Measurements from ENCODE around the gene MAML2.

DNA sequence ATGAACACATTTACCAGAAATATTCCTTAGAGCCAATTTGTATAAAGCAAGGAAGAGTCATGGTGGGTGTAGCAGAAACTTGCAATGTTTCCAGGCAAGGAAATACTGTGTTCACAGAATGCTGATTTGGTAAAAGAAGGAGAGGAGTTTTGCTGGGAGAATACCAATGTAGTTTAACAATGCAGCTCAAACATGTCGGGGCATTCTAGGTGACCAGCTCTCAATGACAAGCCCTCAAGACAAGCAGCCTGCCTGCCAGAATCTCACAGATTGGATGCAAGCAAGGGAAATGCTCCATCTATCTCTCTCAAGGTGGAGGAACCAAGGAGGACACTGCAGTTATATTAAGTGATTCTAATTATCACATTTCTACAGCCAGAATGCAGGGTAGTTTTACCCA, 190.4 kb downstream of the MAML2 start:
- TF ChIP-seq, protein P1, sequence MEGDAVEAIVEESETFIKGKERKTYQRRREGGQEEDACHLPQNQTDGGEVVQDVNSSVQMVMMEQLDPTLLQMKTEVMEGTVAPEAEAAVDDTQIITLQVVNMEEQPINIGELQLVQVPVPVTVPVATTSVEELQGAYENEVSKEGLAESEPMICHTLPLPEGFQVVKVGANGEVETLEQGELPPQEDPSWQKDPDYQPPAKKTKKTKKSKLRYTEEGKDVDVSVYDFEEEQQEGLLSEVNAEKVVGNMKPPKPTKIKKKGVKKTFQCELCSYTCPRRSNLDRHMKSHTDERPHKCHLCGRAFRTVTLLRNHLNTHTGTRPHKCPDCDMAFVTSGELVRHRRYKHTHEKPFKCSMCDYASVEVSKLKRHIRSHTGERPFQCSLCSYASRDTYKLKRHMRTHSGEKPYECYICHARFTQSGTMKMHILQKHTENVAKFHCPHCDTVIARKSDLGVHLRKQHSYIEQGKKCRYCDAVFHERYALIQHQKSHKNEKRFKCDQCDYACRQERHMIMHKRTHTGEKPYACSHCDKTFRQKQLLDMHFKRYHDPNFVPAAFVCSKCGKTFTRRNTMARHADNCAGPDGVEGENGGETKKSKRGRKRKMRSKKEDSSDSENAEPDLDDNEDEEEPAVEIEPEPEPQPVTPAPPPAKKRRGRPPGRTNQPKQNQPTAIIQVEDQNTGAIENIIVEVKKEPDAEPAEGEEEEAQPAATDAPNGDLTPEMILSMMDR (IDR thresholded peaks at IDR 0.05), result no peak
- TF ChIP-seq POLR2A (IDR thresholded peaks at IDR 0.05), result no peak

All from esophagus squamous epithelium (tissue), 4 donors.